ENCODE results near the gene SUGT1. TPM values are rescaled to one million over a fixed set of nuclear protein-coding genes. Genes with fewer than 3 reads are reported as not detected.

Gene SUGT1
- polyA plus RNA-seq, 1 donor from 2014 or later, result 57.5 TPM

GRCh38 chr13:52686376-52686775 lies 33.7 kb downstream of the SUGT1 start:
- no peaks in the 10 kb centered on the region for H3K27me3 ChIP-seq (ENCODE audit: insufficient read depth, low read depth, low read length)
- H3K36me3 ChIP-seq (ENCODE audit: insufficient read depth, low read length), result peaks cover 4% of the 10 kb centered on the region
- H3K9me3 ChIP-seq (ENCODE audit: low read length), result no peaks in the 10 kb centered on the region
- H3K4me2 ChIP-seq (ENCODE audit: low read length), result no peak overlapping the region
- no peaks in the 10 kb centered on the region for H3K79me2 ChIP-seq (replicated peaks; ENCODE audit: insufficient read depth, low read length)
- H3F3A ChIP-seq (ENCODE audit: insufficient read depth, low read length, poor library complexity, severe bottlenecking), result no peaks in the 10 kb centered on the region
- H3K9ac ChIP-seq (ENCODE audit: low read length), result no peak overlapping the region
- TF ChIP-seq CTCF (IDR thresholded peaks at IDR 0.05; ENCODE audit: poor library complexity, severe bottlenecking) (no peak), EP300 (conservative IDR thresholded peaks at IDR 0.05; ENCODE audit: poor library complexity, severe bottlenecking) (no peak), SMC3 (conservative IDR thresholded peaks at IDR 0.05; ENCODE audit: poor library complexity) (no peak), RAD21 (conservative IDR thresholded peaks at IDR 0.05) (no peak)
- no peaks in the 10 kb centered on the region for H4K20me1 ChIP-seq (ENCODE audit: insufficient read depth)
- H3K4me3 ChIP-seq (ENCODE audit: low read length), result no peak overlapping the region
- no peak overlapping the region for H2AFZ ChIP-seq (ENCODE audit: low read depth, low read length)
- H3K9me2 ChIP-seq (ENCODE audit: insufficient read depth, low read length), result no peaks in the 10 kb centered on the region
- no peak overlapping the region for H3K27ac ChIP-seq (ENCODE audit: low read length)

GRCh38 chr13:52695856-52696255 lies 43.2 kb downstream of the SUGT1 start:
- no peak overlapping the region for H3K9ac ChIP-seq (ENCODE audit: low read length)
- H3K79me2 ChIP-seq (replicated peaks; ENCODE audit: insufficient read depth, low read length), result no peaks in the 10 kb centered on the region
- H4K20me1 ChIP-seq (ENCODE audit: insufficient read depth), result no peaks in the 10 kb centered on the region
- H3K27me3 ChIP-seq (ENCODE audit: insufficient read depth, low read depth, low read length), result no peaks in the 10 kb centered on the region
- TF ChIP-seq EZH2 (IDR thresholded peaks at IDR 0.05; ENCODE audit: borderline replicate concordance, insufficient read depth, low read length, poor library complexity, severe bottlenecking), result no peak
- TF ChIP-seq SMC3 (conservative IDR thresholded peaks at IDR 0.05; ENCODE audit: poor library complexity), result no peak
- no peak for TF ChIP-seq REST (IDR thresholded peaks at IDR 0.05; ENCODE audit: borderline replicate concordance)
- TF ChIP-seq POLR2AphosphoS5 (IDR thresholded peaks at IDR 0.05), result no peak
- no peak for TF ChIP-seq CTCF (IDR thresholded peaks at IDR 0.05; ENCODE audit: poor library complexity, severe bottlenecking)
- TF ChIP-seq TAF1 (IDR thresholded peaks at IDR 0.05; ENCODE audit: low read depth), result no peak
- no peak for TF ChIP-seq MXI1 (conservative IDR thresholded peaks at IDR 0.05; ENCODE audit: poor library complexity, severe bottlenecking)
- TF ChIP-seq RAD21 (conservative IDR thresholded peaks at IDR 0.05), result no peak
- TF ChIP-seq EP300 (conservative IDR thresholded peaks at IDR 0.05; ENCODE audit: poor library complexity, severe bottlenecking), result no peak
- no peak overlapping the region for H3K27ac ChIP-seq (ENCODE audit: low read length)
- H3K4me3 ChIP-seq (ENCODE audit: low read length), result no peak overlapping the region
- no peaks in the 10 kb centered on the region for H3K36me3 ChIP-seq (ENCODE audit: insufficient read depth, low read length)
- H3K4me2 ChIP-seq (ENCODE audit: low read length), result no peak overlapping the region
- no peaks in the 10 kb centered on the region for H3K9me2 ChIP-seq (ENCODE audit: insufficient read depth, low read length)
- H3F3A ChIP-seq (ENCODE audit: insufficient read depth, low read length, poor library complexity, severe bottlenecking), result no peaks in the 10 kb centered on the region
- no peak overlapping the region for H2AFZ ChIP-seq (ENCODE audit: low read depth, low read length)
- H3K9me3 ChIP-seq (ENCODE audit: low read length), result no peaks in the 10 kb centered on the region

Data from neural cell (in vitro differentiated cells).